B cell (primary cell): Measurements from ENCODE around the gene EMID1.

Experiments used
- CTCF ChIP-seq: fragments of 200-600 bp; IDR thresholded peaks from one replicate; pipeline ENCODE4 v1.8.0; 2022; ENCODE audit warnings: antibody characterized with exemption, mild to moderate bottlenecking
- EZH2 ChIP-seq: IDR thresholded peaks from 2 replicates; pipeline ENCODE4 v1.6.1; 2012; ENCODE audit warnings: borderline replicate concordance, low read depth, mild to moderate bottlenecking, moderate library complexity, low read length; ENCODE audit not compliant: insufficient read depth, poor library complexity, severe bottlenecking

GRCh38 chr22:29157759-29158535 is 47.7 kb upstream of the EMID1 start:
- TF ChIP-seq CTCF (no peak), EZH2 (no peak)
